Activated CD8-positive, alpha-beta memory T cell treated with anti-CD3 and anti-CD28 coated beads for 1 hour (primary cell): ENCODE results near the gene TBL1XR1.
"Not testable (repeated sequence)": the region's sequence is repeated elsewhere in the genome, so short reads cannot be mapped to it uniquely, and the experiment has no call there.

Experiments
- DNase-seq, 2 donors: peaks; one replicate each; pipeline ENCODE4 v3.0.0-alpha.2; 2020; ENCODE audit warnings: low read depth in 1 of 2; ENCODE audit errors: extremely low read depth in 1 of 2

TBL1XR1 gene

DNA sequence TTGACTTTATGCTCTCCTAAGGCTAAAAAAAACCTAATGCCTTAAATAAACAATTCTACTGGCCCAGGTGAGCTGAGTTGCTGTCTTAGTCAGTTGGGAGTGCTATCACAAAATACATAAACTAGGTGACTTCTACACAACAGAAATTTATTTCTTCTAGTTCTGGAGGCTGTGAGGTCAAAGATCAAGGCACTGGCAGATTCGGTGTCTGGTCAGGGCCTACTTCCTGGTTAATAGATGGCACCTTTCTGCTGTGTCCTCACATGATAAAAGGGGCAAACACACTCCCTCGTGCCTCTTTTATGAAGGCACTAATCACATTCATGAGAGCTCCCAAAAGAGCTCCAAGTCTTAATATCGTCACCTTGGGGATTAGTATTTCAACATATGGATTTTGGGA, 11.5 kb upstream of the TBL1XR1 start:
- DNase-seq, result no peak

DNA sequence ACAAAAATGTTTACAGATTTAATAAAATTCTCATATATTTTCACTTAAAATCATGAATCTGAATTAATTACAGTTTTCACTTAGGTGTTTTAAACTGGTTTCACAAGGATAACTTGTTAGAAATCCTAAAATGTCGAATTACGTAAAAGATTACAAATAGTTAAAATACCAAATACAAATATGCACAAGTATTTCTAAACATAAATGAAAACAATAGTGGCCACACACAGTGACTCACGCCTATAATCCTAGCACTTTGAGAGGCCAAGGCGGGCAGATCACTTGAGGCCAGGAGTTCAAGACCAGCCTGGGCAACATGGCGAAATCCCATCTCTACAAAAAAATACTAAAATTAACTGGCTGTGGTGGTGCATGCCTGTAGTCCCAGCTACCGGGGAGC, 10.9 kb upstream of the TBL1XR1 start:
- DNase-seq, result no peak

DNA sequence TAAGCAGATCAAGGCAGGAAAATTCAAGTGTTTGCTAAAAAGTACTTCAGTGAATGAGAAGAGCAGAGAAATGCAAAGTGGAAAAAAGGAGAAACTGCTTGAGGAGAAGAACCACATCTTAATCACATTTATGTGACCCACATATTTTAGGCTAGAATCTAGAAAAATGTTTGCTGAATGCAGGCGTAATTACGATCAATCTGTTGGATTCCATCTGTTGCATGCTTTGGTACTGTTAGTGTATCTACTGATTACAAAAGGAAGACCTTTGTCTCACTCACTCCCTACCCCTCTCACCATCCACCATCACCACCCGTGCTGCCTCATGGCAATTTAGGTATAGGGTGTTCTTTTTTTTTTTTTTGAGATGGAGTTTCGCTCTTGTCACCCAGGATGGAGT, 9.7 kb upstream of the TBL1XR1 start:
- no peak for DNase-seq

DNA sequence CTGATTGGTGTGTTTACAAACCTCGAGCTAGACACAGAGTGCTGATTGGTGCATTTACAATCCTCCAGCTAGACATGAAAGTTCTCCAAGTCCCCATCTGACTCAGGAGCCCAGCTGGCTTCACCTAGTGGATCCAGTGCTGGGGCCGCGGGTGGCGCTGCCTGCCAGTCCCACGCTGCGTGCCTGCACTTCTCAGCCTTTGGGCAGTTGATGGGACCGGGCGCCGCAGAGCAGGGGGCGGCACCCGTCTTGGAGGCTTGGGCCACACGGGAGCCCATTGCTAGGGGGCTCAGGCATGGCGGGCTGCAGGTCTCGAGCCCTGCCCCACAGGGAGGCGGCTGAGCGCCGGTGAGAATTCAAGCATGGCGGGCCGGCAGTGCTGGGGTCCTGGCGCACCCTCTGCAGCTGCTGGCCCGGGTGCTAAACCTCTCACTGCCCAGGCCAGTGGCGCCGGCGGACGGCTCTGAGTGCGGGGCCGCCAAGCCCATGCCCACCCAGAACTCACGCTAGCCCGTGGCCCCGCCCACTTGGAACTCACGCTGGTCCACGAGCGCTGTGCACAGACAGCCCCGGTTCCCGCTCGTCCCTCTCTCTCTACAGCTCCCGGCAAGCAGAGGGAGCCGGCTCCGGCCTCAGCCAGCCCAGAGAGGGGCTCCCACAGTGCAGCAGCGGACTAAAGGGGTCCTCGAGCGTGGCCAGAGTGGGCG, 6.6 kb upstream of the TBL1XR1 start:
- DNase-seq, result no peak

DNA sequence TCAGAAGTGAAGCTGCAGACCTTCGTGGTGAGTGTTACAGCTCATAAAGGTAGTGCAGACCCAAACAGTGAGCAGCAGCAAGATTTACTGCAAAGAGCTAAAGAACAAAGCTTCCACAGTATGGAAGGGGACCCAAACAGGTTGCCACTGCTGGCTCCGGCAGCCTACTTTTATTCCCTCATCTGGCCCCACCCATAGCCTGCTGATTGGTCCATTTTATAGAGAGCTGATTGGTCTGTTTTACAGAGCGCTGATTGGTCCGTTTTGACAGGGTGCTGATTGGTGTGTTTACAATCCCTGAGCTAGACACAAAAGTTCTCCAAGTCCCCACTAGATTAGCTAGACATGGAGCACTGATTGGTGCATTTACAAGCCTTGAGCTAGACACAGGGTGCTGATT, 5.7 kb upstream of the TBL1XR1 start:
- DNase-seq, result not testable (repeated sequence)

DNA sequence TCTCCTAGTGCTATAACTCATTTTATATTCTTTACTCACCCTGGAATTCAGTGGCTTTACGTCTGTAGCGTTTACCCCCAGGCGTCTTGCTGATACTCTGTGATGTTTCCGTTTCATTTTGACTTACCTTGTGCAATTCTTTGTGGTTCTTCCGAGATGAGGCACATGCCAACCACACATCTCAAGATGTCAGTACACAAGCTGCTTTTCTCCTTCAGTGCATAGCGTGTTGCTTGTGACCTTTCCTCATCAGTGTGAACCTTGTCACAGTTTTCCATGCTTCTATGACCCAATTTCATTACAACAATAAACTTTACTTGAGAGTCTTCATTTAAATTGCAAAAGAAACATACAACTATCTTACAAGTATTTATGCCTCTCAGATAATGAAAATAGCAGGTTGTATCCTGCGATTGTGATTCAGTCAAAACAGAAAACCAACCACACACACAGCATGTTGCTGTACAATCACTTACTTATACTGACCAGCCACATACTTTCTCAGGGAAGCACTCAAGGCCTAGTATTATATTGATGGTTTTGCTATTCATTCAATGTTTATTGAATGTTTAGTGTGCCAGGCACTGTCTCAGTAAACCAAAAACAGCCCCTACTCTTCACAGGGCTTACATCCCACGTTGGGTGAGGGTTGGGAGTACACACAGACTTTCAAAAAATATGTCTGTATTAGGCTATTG, 4.6 kb upstream of the TBL1XR1 start:
- peak in 1 of 2 donors; percentile 15 for DNase-seq

DNA sequence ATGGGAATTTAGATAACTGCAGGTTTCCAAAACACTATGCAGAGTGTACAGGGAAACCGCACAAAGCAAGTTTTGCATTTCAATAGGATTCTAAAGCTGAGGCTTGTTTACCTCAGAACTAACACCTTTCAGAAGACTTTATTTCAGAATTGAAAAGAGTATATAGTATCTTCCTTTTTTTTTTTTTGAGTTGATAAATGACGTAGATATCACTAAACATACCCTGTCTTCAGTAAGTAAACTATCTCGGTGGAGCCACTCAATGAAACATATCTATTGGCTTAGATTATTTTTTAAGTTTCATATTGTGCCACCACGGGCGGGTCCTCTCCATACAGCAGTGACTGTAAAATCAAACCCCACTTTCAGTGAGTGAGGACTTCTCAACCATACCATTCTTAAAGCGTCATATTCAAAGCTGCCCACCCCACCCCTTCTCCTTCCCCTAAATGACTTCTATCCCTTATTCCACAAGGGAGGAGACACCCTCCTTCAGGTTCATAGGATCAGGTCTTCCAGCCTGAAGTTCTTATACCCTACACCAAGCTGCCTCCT, 2.0 kb upstream of the TBL1XR1 start:
- DNase-seq, result no peak

DNA sequence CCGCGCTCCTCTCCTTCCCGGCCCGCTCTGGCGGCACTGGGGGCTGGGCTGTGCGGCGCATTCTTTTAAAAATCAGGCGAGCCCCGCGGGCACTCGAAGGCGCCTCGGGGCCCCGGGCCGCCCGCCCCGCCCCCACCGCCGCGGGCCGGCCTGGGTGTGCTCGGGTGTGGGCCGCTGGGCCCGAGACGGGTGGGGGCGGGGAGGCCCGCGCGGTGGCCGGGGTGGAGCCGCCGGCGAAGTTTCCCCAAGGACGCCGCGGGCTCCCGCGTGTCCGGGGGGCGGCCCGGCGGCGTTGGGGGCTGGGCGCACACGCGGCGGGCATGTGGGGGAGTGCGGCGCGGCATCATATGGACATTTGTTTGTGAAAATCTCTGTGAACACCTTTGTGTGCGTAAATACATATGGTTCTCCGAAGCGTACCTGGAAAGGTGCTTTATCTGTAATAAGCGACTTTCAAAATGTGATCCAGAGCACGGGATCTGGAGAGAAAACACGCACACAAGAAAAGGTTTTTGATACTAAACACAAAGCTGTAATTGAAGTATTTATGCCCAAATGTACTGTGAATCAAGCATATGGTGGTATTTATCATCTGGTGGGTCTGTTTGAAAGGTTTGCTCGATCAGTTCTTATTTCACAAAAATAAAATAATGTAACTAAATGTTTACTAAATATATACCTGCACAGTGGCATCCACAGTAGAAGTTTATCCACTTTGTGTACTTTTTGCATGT, 612 bp upstream of the TBL1XR1 start:
- no peak for DNase-seq

DNA sequence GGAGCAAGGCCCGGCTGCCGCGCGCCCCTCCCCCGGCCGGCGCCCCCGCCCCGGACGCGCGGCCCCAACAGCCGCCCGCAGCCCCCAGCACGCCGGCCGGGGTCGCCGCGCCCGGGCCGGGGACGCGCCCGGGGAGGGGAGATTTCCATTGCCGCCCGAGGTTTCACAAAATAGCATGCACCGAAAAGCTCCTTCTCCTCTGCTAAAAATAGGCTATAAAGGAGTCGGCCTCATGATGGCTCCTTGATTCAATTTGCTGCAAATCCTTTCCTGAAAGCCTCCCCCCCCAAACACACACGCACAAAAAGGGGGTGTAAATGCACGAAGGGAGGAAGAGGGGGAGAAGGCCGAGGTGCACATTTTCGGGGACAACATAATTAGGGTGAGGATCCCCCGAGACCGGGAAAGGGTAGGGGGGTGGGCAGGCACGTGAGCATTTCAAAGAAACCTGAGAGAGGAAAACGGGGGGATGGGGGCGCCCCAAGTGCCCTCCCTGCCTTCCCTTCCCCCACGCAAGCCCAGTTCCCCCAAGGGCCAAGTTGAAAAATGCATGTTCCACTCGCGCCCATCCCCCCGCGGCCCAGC, 734 bp downstream of the TBL1XR1 start:
- peak in 1 of 2 donors; percentile 5 for DNase-seq

DNA sequence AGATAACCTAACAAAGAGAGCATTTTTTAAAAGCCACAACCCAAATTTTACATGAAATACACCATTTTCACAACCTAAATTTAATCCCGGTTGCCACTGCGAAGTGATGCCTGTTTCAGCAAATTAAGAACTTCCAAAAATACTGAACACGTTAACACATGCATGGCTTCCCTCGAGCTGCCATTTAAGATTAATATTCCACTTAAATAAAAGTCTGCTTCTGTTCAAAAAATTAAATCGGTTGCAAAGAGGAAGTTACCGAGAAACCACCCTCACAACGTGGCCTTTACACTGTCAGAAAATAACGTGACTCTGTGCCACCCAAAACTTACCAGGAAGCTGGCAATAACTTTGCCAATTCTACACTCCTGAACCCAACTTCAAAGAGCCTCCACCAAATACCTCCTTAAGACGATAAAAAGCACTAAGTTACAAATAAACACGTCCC, 1.2 kb downstream of the TBL1XR1 start:
- DNase-seq, result no peak

DNA sequence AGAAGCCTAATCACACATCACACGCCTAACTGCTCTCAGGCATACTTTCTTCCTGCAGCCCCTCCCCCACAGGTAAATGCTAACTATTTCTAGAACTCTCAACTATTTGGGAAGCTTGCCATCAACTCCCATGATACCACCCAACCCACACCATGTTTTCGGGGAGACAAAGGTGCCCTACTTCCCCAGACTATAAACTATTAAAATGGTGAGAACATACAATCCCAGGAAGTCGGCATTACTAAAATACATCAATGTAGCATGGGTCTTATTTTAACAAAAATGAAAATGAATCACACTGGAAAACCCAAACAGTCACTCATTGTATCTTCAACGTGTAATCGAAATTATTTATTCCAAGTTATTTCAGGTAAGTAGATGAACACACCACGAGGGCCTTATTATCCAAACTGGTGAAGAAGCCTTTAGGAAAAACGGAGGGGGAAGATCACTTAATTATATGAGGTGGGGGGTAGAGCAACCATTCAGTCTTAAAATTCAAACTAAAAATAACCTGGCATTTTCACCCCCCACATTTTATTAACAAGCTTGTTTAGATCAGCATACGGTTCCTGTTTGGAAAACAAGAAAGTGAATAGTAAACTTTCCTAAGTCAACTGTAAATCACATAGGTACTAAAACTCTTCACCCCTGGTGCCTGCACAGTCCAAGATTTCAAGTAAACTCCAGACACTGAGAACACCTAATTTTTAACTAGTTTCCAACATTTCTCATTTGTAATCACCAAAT, 1.9 kb downstream of the TBL1XR1 start:
- DNase-seq, result no peak

DNA sequence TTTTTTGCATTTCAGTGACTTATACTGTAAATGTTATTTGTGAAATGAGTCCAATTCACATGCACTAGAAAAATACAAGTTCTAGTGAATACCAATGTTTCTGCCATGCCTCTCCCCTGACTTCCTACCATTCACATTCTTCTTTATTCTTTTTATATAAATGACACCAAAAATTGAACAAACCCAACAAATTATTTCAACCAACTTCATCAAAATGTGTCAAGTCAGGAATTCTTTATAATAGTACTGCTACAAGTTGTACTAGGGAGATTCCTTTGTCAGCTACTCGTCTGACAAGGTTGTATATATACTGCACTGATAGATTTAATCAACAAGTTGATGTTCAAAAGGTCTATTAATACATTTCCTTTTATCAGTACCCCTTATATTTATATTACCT, 3.0 kb downstream of the TBL1XR1 start:
- DNase-seq, result no peak

DNA sequence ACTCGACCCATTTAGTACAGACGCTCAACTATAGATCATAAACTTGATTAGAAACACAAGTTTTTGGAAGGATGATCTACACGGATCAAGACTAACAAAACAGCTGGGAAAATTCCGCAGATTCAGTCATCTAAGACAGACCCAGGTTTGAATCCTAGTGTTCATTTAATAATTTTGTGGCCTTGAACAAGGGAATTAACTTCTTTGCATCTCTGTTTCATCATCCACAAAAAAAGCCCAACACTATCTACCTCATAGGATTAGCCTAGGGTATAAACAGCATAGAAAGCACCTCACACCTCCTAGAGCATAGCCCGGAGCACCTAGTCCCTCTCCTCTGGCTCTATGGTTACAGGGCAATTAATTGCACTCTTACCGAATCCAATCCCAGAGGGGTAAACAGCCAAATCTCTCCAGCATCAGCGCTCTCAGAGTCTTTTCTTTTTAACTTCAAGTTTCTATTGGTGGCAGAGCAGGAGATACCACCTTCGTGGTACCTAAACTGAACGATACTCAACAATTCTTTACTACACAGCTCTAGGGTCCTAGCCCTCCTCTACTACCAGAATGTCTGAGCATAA, 3.5 kb downstream of the TBL1XR1 start:
- no peak for DNase-seq

DNA sequence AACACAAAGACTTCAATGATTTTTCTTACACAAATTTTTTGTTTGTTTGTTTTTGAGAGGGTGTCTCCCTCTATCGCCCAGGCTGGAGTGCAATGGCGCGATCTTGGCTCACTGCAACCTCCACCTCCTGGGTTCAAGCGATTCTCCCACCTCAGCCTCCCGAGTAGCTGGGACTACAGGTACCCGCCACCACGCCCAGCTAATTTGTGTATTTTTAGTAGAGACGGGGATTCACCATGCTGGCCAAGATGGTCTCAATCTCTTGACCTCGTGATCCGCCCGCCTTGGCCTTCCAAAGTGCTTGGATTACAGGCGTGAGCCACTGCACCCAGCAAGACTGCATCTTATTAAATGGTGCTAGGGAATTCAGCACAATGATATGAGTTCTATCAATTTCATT, 4.0 kb downstream of the TBL1XR1 start:
- not testable (repeated sequence) for DNase-seq

DNA sequence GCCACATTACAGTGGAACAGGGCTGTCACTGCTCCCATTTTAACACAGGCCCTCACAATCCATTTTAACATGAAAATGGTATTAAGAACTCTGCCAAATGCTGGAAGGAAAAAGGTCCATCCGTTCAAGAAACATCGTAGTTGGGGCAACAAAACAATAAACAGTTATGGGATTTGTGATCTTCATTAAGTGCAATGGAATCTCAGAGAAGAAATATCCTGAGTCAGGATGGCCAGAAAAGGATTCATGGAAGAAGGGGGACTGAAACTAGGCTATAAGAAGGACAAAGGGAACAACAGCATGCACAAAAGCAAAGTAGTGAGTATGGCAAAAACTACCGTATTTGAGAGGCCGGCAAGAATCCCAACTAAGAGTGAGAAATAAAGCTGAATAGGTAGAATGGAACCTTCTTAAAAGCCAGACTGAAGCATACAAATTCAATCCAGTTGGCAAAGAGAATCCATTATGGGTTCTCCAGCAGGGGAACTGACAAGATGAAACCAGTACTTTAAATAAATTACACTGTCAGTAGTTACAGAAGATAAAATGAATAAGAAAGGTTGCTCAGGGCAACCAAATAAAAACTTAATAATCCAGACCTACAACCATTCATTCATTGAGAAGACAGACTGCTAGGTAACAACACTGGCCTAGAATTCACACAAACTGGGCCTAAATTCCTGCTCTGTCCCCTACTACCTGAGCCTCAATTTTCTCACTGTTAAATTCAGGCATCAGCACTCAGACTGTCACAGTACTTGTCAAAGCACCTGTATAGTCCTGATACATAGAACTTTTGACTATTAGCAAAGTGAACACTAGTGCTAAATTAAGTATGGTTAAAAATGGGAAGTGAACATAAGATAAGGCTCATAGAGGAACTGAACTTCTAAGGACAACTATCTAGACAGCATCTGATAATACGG, 6.3 kb downstream of the TBL1XR1 start:
- no peak for DNase-seq

DNA sequence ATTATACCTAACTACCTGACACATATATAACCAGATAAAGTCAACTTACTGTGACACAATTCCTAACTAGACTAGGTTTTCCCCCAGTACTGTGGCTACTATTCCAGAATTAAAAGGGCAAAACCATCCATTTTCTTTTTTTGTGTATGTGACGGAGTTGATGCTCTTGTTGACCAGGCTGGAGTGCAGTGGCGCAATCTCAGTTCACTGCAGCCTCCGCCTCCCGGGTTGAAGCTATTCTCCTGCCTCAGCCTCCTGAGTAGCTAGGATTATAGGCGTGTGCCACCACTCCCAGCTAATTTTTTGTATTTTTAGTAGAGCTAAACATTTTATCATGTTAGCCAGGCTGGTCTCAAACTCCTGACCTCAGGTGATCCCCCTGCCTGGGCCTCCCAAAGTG, 7.1 kb downstream of the TBL1XR1 start:
- not testable (repeated sequence) for DNase-seq

DNA sequence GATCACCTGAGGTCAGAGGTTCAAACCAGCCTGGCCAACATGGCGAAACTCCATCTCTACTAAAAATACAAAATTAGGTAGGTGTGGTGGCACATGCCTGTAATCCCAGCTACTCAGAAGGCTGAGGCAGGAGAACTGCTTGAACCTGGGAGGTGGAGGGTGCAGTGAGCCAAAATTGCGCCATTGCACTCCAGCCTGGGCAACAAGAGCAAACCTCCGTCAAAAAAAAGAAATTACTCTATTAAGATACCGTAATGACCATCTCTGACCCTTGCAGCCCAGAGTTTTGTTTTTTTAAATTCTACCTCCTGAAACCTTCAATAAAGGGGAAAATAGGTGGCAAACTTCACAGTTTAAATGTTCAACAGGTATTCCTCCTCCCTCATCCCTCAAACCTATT, 9.0 kb downstream of the TBL1XR1 start:
- not testable (repeated sequence) for DNase-seq

DNA sequence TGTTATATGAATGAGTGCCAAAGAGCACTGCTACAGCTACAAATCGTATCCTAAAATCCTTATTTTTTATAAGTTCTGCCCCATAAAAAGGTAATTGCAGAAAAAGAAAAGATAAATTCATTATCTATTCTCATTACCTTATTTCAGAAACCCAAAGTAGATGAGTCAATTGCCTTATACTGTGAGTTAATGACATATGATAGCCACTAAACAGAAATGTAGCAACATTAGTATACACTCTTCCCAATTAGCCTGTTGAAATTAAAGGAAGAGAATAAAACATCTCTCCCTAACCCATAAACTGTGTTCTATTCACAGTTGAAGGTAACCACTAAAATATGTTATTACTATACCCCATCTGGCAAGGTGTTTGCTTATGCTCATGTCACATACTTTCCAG, 11.0 kb downstream of the TBL1XR1 start:
- no peak for DNase-seq

DNA sequence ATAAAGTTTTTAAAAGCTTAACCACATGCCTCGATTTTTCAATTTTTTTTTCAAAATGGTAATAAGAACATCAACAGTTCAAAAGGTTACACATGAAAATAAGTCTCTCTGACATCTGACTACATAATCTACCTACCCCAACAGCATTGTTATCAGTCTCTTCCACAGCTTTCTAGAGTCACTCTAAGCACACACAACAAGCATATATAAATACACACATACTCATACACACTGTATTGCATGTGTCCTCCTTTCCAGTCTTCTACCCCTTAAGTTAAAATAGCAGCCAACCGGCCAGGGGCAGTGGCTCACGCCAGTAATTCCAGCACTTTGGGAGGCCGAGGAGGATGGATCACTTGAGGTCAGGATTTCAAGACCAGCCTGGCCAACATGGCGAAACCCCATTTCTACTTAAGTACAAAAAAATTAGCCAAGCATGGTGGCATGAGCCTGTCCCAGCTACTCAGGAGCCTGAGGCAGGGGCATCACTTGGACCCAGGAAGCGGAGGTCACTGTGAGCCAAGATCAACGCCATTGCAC, 12.2 kb downstream of the TBL1XR1 start:
- DNase-seq, result no peak
